Tibial nerve (tissue), 4 donors: ENCODE results near the gene NFAT5.

Source experiments
- EP300 ChIP-seq, 2 donors: sonication (generic); formaldehyde crosslinking; IDR thresholded peaks; one replicate each; pipeline ENCODE4 v1.6.1; 2017; ENCODE audit warnings: antibody characterized with exemption in 2 of 2, mild to moderate bottlenecking in 1 of 2
- TF ChIP-seq, protein P1 (sequence below), 5 experiments: fragments of 200-600 bp in 3 of 5; fragments of 450-650 bp in 2 of 5; sonication (generic) in 3 of 5; IDR thresholded peaks; one replicate each; pipeline ENCODE4 v1.5.1; 2016 to 2019; ENCODE audit warnings: antibody characterized with exemption in 5 of 5, mild to moderate bottlenecking in 3 of 5, moderate library complexity in 2 of 5

DNA sequence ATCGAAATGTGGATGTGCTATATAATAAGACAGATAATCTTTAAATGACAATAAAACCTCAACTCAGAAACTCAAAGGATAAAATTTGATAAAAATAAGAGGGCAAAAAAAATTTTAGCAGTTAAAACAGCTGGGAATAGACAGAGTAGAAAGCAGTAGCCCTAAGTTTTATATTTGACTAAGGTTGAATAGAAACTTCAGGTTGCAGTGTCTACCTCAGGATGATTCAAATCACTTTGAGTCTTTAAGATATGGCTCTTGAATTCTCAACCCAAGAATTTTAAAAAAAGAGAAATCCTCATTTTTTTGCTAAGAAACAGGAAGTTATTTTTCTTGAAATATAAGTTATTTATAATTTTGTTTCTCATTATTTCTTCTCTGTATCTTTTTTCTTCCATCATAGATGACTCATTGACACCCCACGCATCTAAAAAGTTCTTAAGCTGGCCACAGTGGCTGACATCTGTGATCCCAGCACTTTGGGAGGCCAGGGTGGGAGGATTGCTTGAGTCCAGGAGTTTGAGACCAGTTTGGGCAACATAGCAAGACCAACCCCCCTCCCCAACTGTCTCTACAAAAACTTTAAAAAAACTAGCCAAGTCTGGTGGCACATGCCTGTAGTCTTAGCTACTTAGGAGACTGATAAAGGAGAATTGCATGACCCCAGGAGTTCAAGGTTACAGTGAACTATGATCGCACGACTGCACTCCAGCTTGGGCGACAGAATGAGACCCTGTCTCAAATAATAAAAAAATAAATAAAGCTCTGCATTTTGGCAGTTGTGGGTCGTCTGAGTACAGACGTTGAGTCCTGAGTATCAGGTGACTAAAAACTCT lies 23.9 kb downstream of the NFAT5 start:
- TF ChIP-seq, protein P1, sequence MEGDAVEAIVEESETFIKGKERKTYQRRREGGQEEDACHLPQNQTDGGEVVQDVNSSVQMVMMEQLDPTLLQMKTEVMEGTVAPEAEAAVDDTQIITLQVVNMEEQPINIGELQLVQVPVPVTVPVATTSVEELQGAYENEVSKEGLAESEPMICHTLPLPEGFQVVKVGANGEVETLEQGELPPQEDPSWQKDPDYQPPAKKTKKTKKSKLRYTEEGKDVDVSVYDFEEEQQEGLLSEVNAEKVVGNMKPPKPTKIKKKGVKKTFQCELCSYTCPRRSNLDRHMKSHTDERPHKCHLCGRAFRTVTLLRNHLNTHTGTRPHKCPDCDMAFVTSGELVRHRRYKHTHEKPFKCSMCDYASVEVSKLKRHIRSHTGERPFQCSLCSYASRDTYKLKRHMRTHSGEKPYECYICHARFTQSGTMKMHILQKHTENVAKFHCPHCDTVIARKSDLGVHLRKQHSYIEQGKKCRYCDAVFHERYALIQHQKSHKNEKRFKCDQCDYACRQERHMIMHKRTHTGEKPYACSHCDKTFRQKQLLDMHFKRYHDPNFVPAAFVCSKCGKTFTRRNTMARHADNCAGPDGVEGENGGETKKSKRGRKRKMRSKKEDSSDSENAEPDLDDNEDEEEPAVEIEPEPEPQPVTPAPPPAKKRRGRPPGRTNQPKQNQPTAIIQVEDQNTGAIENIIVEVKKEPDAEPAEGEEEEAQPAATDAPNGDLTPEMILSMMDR (IDR thresholded peaks at IDR 0.05): no peak
- TF ChIP-seq EP300 (IDR thresholded peaks at IDR 0.05): no peak
